Measurements from ENCODE around the gene PTGS1. TPM values are rescaled to one million over a fixed set of nuclear protein-coding genes. Genes with fewer than 3 reads are reported as not detected.

The PTGS1 gene
- polyA plus RNA-seq, 1 donor from 2014 or later = 0.17 TPM

- Histone ChIP-seq H3F3A (ENCODE audit: insufficient read depth, low read length, poor library complexity, severe bottlenecking) (no peaks in the 10 kb centered on the region), H2AFZ (ENCODE audit: low read depth, low read length) (no peak overlapping the region), H3K4me3 (ENCODE audit: low read length) (no peak overlapping the region), H3K36me3 (ENCODE audit: insufficient read depth, low read length) (no peaks in the 10 kb centered on the region), H3K9me2 (ENCODE audit: insufficient read depth, low read length) (no peaks in the 10 kb centered on the region), H3K4me2 (ENCODE audit: low read length) (no peak overlapping the region), H3K27me3 (ENCODE audit: insufficient read depth, low read depth, low read length) (peaks cover 1% of the 10 kb centered on the region), H3K79me2 (replicated peaks; ENCODE audit: insufficient read depth, low read length) (no peaks in the 10 kb centered on the region), H3K27ac (ENCODE audit: low read length) (no peak overlapping the region), H3K9me3 (ENCODE audit: low read length) (no peaks in the 10 kb centered on the region), H4K20me1 (ENCODE audit: insufficient read depth) (no peaks in the 10 kb centered on the region), H3K9ac (ENCODE audit: low read length) (no peak overlapping the region)
- TF ChIP-seq RAD21 (conservative IDR thresholded peaks at IDR 0.05) (no peak), EZH2 (IDR thresholded peaks at IDR 0.05; ENCODE audit: borderline replicate concordance, insufficient read depth, low read length, poor library complexity, severe bottlenecking) (no peak), MXI1 (conservative IDR thresholded peaks at IDR 0.05; ENCODE audit: poor library complexity, severe bottlenecking) (no peak), CTCF (IDR thresholded peaks at IDR 0.05; ENCODE audit: poor library complexity, severe bottlenecking) (no peak), EP300 (conservative IDR thresholded peaks at IDR 0.05; ENCODE audit: poor library complexity, severe bottlenecking) (no peak), POLR2AphosphoS5 (IDR thresholded peaks at IDR 0.05) (no peak), REST (IDR thresholded peaks at IDR 0.05; ENCODE audit: borderline replicate concordance) (no peak), TAF1 (IDR thresholded peaks at IDR 0.05; ENCODE audit: low read depth) (no peak), SMC3 (conservative IDR thresholded peaks at IDR 0.05; ENCODE audit: poor library complexity) (no peak)
Observed at GRCh38 chr9:122355336-122355875, 15.4 kb upstream of the PTGS1 start.

GRCh38 chr9:122356627-122357026 lies 14.2 kb upstream of the PTGS1 start:
- H3K36me3 ChIP-seq (ENCODE audit: insufficient read depth, low read length) = no peaks in the 10 kb centered on the region
- H3K27ac ChIP-seq (ENCODE audit: low read length) = no peak overlapping the region
- H3K4me2 ChIP-seq (ENCODE audit: low read length) = no peak overlapping the region
- H3F3A ChIP-seq (ENCODE audit: insufficient read depth, low read length, poor library complexity, severe bottlenecking) = no peaks in the 10 kb centered on the region
- no peak overlapping the region for H3K4me3 ChIP-seq (ENCODE audit: low read length)
- no peaks in the 10 kb centered on the region for H3K9me3 ChIP-seq (ENCODE audit: low read length)
- no peaks in the 10 kb centered on the region for H3K79me2 ChIP-seq (replicated peaks; ENCODE audit: insufficient read depth, low read length)
- no peaks in the 10 kb centered on the region for H3K9me2 ChIP-seq (ENCODE audit: insufficient read depth, low read length)
- no peak overlapping the region for H3K9ac ChIP-seq (ENCODE audit: low read length)
- H4K20me1 ChIP-seq (ENCODE audit: insufficient read depth) = no peaks in the 10 kb centered on the region
- TF ChIP-seq SMC3 (conservative IDR thresholded peaks at IDR 0.05; ENCODE audit: poor library complexity) (no peak), RAD21 (conservative IDR thresholded peaks at IDR 0.05) (no peak), REST (IDR thresholded peaks at IDR 0.05; ENCODE audit: borderline replicate concordance) (no peak), EP300 (conservative IDR thresholded peaks at IDR 0.05; ENCODE audit: poor library complexity, severe bottlenecking) (no peak), POLR2AphosphoS5 (IDR thresholded peaks at IDR 0.05) (no peak), MXI1 (conservative IDR thresholded peaks at IDR 0.05; ENCODE audit: poor library complexity, severe bottlenecking) (no peak), CTCF (IDR thresholded peaks at IDR 0.05; ENCODE audit: poor library complexity, severe bottlenecking) (no peak)
- H2AFZ ChIP-seq (ENCODE audit: low read depth, low read length) = no peak overlapping the region
- H3K27me3 ChIP-seq (ENCODE audit: insufficient read depth, low read depth, low read length) = no peaks in the 10 kb centered on the region
